HG02973 (cell line): ENCODE measurements around the gene SHISAL1.

ENCODE experiments used
- ATAC-seq: cut with Tn5 transposase; IDR thresholded peaks from one replicate; pipeline ENCODE4 v1.9.1; 2021; ENCODE audit warnings: moderate library complexity; ENCODE audit not compliant: unreplicated experiment

The SHISAL1 gene

GRCh38 chr22:44197271-44197670 is 115.5 kb downstream of the SHISAL1 start:
- no peak for ATAC-seq

- no peak for ATAC-seq
Observed at GRCh38 chr22:44196731-44197131, 116.0 kb downstream of the SHISAL1 start.

GRCh38 chr22:44196241-44196640 is 116.5 kb downstream of the SHISAL1 start:
- no peak for ATAC-seq

GRCh38 chr22:44195189-44195871 is 117.4 kb downstream of the SHISAL1 start:
- ATAC-seq, result no peak

GRCh38 chr22:44194569-44194968 is 118.2 kb downstream of the SHISAL1 start:
- no peak for ATAC-seq
